IMR-90 (cell line): ENCODE results near the gene SPATA31C1. TPM values are rescaled to one million over a fixed set of nuclear protein-coding genes. Genes with fewer than 3 reads are reported as not detected.

ENCODE experiments used
- ATAC-seq: fragments of 200-7000 bp; cut with Tn5 transposase; 2 replicates; pipeline ENCODE4 v1.9.1; 2020; ENCODE audit warnings: low read depth, mild to moderate bottlenecking, moderate library complexity
- BruUV-seq: library from RNA; stranded (reverse); fragments of 400-500 nt; replicated peaks from 2 replicates; lab custom pipeline; 2021; lab: Mats Ljungman, UMichigan
- CTCF ChIA-PET: fragments of 300-600 bp; formaldehyde crosslinking; extraction: SDS; loops from one replicate; lab custom pipeline; 2021; ENCODE audit warnings: antibody characterized with exemption; lab: Yijun Ruan, JAX
- POLR2A ChIA-PET: fragments of 300-600 bp; sonication (Branson Sonifier 250); formaldehyde crosslinking; loops from one replicate; lab custom pipeline; 2022; ENCODE audit warnings: antibody characterized with exemption; ENCODE audit not compliant: unreplicated experiment; lab: Charles Lee
- DNase-seq: peaks from one replicate; pipeline ENCODE4 v3.0.0; 2013
- H2AFZ ChIP-seq: replicated peaks from 2 replicates; pipeline ENCODE3; 2013; ENCODE audit warnings: low read length, mild to moderate bottlenecking; ENCODE audit not compliant: poor library complexity
- H2AK5ac ChIP-seq: 2 replicates; pipeline ENCODE4 v1.6.1; 2013; ENCODE audit warnings: low read depth, low read length, inconsistent platforms
- H2AK9ac ChIP-seq: replicated peaks from 2 replicates; pipeline ENCODE3; 2013; ENCODE audit warnings: mild to moderate bottlenecking, low read depth, low read length, moderate library complexity; ENCODE audit not compliant: poor library complexity
- H2BK120ac ChIP-seq: 2 replicates; pipeline ENCODE4 v1.6.1; 2013; ENCODE audit warnings: low read depth, low read length, inconsistent platforms
- H2BK15ac ChIP-seq: 3 replicates; pipeline ENCODE4 v1.6.1; 2013; ENCODE audit warnings: low read depth, low read length, inconsistent platforms
- H2BK20ac ChIP-seq: 2 replicates; pipeline ENCODE4 v1.6.1; 2013; ENCODE audit warnings: low read depth, mild to moderate bottlenecking, inconsistent platforms, low read length, moderate library complexity
- H2BK5ac ChIP-seq: 2 replicates; pipeline ENCODE4 v1.6.1; 2013; ENCODE audit warnings: mild to moderate bottlenecking, low read depth, low read length, inconsistent platforms; ENCODE audit not compliant: poor library complexity, severe bottlenecking
- H3K14ac ChIP-seq: replicated peaks from 2 replicates; pipeline ENCODE4 v1.6.1; 2013; ENCODE audit warnings: low read depth, low read length, inconsistent platforms
- H3K18ac ChIP-seq: 2 replicates; pipeline ENCODE4 v1.6.1; 2013; ENCODE audit warnings: low read depth, low read length, control low read depth
- H3K23ac ChIP-seq: 2 replicates; pipeline ENCODE4 v1.6.1; 2013; ENCODE audit warnings: low read depth, low read length, inconsistent platforms
- H3K27ac ChIP-seq: 2 replicates; pipeline ENCODE4 v1.5.1; 2013; ENCODE audit warnings: mild to moderate bottlenecking, control low read depth, low read length; ENCODE audit not compliant: insufficient read depth
- H3K27me3 ChIP-seq: 2 replicates; pipeline ENCODE4 v1.6.1; 2013; ENCODE audit warnings: low read length; ENCODE audit not compliant: control insufficient read depth, insufficient read depth
- H3K36me3 ChIP-seq: 2 replicates; pipeline ENCODE4 v1.6.1; 2013; ENCODE audit warnings: low read length, mixed read lengths; ENCODE audit not compliant: control insufficient read depth, insufficient read depth
- H3K4ac ChIP-seq: 2 replicates; pipeline ENCODE4 v1.6.1; 2013; ENCODE audit warnings: low read depth, low read length, inconsistent platforms
- H3K4me1 ChIP-seq: 2 replicates; pipeline ENCODE4 v1.6.1; 2013; ENCODE audit warnings: low read length, mixed read lengths; ENCODE audit not compliant: control insufficient read depth, insufficient read depth
- H3K4me2 ChIP-seq: 2 replicates; pipeline ENCODE4 v1.6.1; 2013; ENCODE audit warnings: low read depth, mild to moderate bottlenecking, control low read depth, low read length, moderate library complexity
- H3K4me3 ChIP-seq: 2 replicates; pipeline ENCODE4 v1.5.1; 2013; ENCODE audit warnings: low read depth, mild to moderate bottlenecking, control low read depth, low read length, moderate library complexity; ENCODE audit not compliant: insufficient read depth
- H3K56ac ChIP-seq: 2 replicates; pipeline ENCODE4 v1.6.1; 2013; ENCODE audit warnings: low read length, inconsistent platforms; ENCODE audit not compliant: insufficient read depth; ENCODE audit errors: extremely low read depth
- H3K79me1 ChIP-seq, 2 experiments: 2 replicates each; pipeline ENCODE4 v1.6.1; 2013; ENCODE audit warnings: low read length in 2 of 2, inconsistent platforms in 1 of 2, low read depth in 1 of 2
- H3K9ac ChIP-seq: 2 replicates; pipeline ENCODE4 v1.6.1; 2013; ENCODE audit warnings: low read depth, low read length, control low read depth
- H3K9me1 ChIP-seq: 2 replicates; pipeline ENCODE4 v1.6.1; 2013; ENCODE audit warnings: low read length, inconsistent platforms; ENCODE audit not compliant: insufficient read depth
- H3K9me3 ChIP-seq: 2 replicates; pipeline ENCODE4 v1.6.1; 2013; ENCODE audit warnings: low read length; ENCODE audit not compliant: control insufficient read depth, insufficient read depth
- H4K20me1 ChIP-seq: 2 replicates; pipeline ENCODE4 v1.6.1; 2013; ENCODE audit warnings: low read length, inconsistent platforms; ENCODE audit not compliant: insufficient read depth
- H4K5ac ChIP-seq: 2 replicates; pipeline ENCODE4 v1.6.1; 2013; ENCODE audit warnings: mild to moderate bottlenecking, low read depth, low read length, control low read depth
- H4K8ac ChIP-seq, 2 experiments: 2 replicates each; pipeline ENCODE4 v1.6.1; 2013; ENCODE audit warnings: low read depth in 2 of 2, low read length in 2 of 2, control low read depth in 1 of 2, inconsistent platforms in 1 of 2
- H4K91ac ChIP-seq: 2 replicates; pipeline ENCODE4 v1.6.1; 2013; ENCODE audit warnings: low read depth, low read length, inconsistent platforms; ENCODE audit not compliant: insufficient read depth
- BHLHE40 ChIP-seq: fragments of 150-350 bp; IDR thresholded peaks from 2 replicates; pipeline ENCODE4 v1.6.1; 2016; ENCODE audit warnings: mild to moderate bottlenecking, low read depth, low read length
- CEBPB ChIP-seq: IDR thresholded peaks from 2 replicates; pipeline ENCODE4 v1.6.1; 2012; ENCODE audit warnings: low read depth, low read length, improper control_type of control experiment
- CHD1 ChIP-seq: IDR thresholded peaks from 2 replicates; pipeline ENCODE4 v1.6.1; 2012; ENCODE audit warnings: low read depth, low read length, improper control_type of control experiment
- CTCF ChIP-seq: conservative IDR thresholded peaks from 2 replicates; pipeline ENCODE4 v1.5.1; 2012; ENCODE audit warnings: mild to moderate bottlenecking, low read depth, low read length, improper control_type of control experiment
- FOS ChIP-seq: fragments of 150-350 bp; IDR thresholded peaks from 2 replicates; pipeline ENCODE4 v1.6.1; 2016; ENCODE audit warnings: low read depth, low read length
- MAFK ChIP-seq: IDR thresholded peaks from 2 replicates; pipeline ENCODE4 v1.6.1; 2012; ENCODE audit warnings: low read depth, low read length, improper control_type of control experiment
- MAZ ChIP-seq: IDR thresholded peaks from 2 replicates; pipeline ENCODE4 v1.6.1; 2012; ENCODE audit warnings: low read depth, mild to moderate bottlenecking, low read length, improper control_type of control experiment, moderate library complexity, borderline replicate concordance
- MXI1 ChIP-seq: IDR thresholded peaks from 2 replicates; pipeline ENCODE4 v1.6.1; 2012; ENCODE audit warnings: low read depth, mild to moderate bottlenecking, low read length, moderate library complexity, borderline replicate concordance
- NFE2L2 ChIP-seq: fragments of 150-350 bp; IDR thresholded peaks from 2 replicates; pipeline ENCODE4 v1.6.1; 2016; ENCODE audit warnings: low read depth, mild to moderate bottlenecking, low read length
- RAD21 ChIP-seq: IDR thresholded peaks from 2 replicates; pipeline ENCODE4 v1.6.1; 2012; ENCODE audit warnings: low read length, improper control_type of control experiment
- RCOR1 ChIP-seq: IDR thresholded peaks from 2 replicates; pipeline ENCODE4 v1.6.1; 2012; ENCODE audit warnings: mild to moderate bottlenecking, low read length, improper control_type of control experiment; ENCODE audit not compliant: insufficient replicate concordance
- RFX5 ChIP-seq: IDR thresholded peaks from 2 replicates; pipeline ENCODE4 v1.8.0; 2012; ENCODE audit warnings: low read depth, mild to moderate bottlenecking, low read length, moderate library complexity
- SMC3 ChIP-seq: fragments of 150-350 bp; IDR thresholded peaks from 2 replicates; pipeline ENCODE4 v1.6.1; 2016; ENCODE audit warnings: low read depth, mild to moderate bottlenecking, antibody characterized with exemption, low read length, moderate library complexity
- WGBS, 2 experiments: methylation state at CpG; one replicate each; pipeline versions ENCODE4 v1.1.5 to v1.1.7; 2013; ENCODE audit warnings: missing lambda C conversion rate in 2 of 2; ENCODE audit not compliant: insufficient read length in 1 of 2; ENCODE audit errors: extremely low coverage in 2 of 2; 5-methylcytosine and 5-hydroxymethylcytosine counted together
- dilution Hi-C: fragments of 300-500 bp; cut with HindIII; formaldehyde crosslinking; loops from one replicate; pipeline ENCODE4 v1.14.3; 2018; ENCODE audit warnings: low sequenced_read_pairs; ENCODE audit not compliant: unreplicated experiment
- in situ Hi-C: fragments of 300-500 bp; cut with MboI; formaldehyde crosslinking; loops from 3 replicates; pipeline ENCODE4 v1.14.3; 2019; ENCODE audit warnings: low sequenced_read_pairs, inconsistent platforms, mixed read lengths
- intact Hi-C: fragments of 100-400 bp; cut with micrococcal nuclease; formaldehyde crosslinking; loops from 2 replicates; pipeline ENCODE4 v1.10.0; 2022
- polyA plus RNA-seq, 3 experiments: library from polyadenylated mRNA; depleted of rRNA; stranded (reverse); fragments of >200 nt; gene quantifications; 2 replicates each; pipeline ENCODE4 v1.2.3, GENCODE V29; 2012; ENCODE audit warnings: low replicate concordance in 1 of 3
- total RNA-seq: library from RNA; depleted of rRNA; stranded (reverse); fragments of >200 nt; gene quantifications from 2 replicates; pipeline ENCODE4 v1.2.3, GENCODE V29; 2012

The SPATA31C1 gene
- total and polyA plus RNA-seq, 2 of the 4 experiments (the other 2 are of a cell fraction) = not detected

- CTCF ChIA-PET = interaction anchor here (0.9 kb wide), 1 partner anchor 66 kb away, joined by 4 read pairs; no protein-coding TSS in a partner anchor
Measured at GRCh38 chr9:87878989-87879511, 38.7 kb upstream of the SPATA31C1 start.

More at GRCh38 chr9:87878989-87879511, 38.7 kb upstream of the SPATA31C1 start:
- WGBS, 2 experiments = no CpG with 5 or more reads among the region's 1 CpG
- H3K36me3 ChIP-seq = no peaks in the 10 kb centered on the region
- H2AK9ac ChIP-seq = no peak overlapping the region
- H2BK15ac ChIP-seq = peak overlapping the region; percentile 91; the same call in 2 of the 3 replicates
- intact Hi-C loops = no loop called here
- H3K4me1 ChIP-seq = peaks cover 14% of the 10 kb centered on the region
- TF ChIP-seq RCOR1 (no peak), CEBPB (0 out of 2 replicates have a peak, but pooled peaks have one; percentile 29), BHLHE40 (no peak), CHD1 (no peak), CTCF (no peak), NFE2L2 (peak; percentile 94), MXI1 (no peak), MAZ (no peak), SMC3 (no peak), MAFK (peak; percentile 38; the same call in 1 of the 2 replicates), RAD21 (no peak), FOS (peak; percentile 60; the same call in 1 of the 2 replicates), RFX5 (no peak)
- no peak overlapping the region for H2AFZ ChIP-seq
- in situ Hi-C loops = no loop called here
- dilution Hi-C loops = no loop called here
- no peaks in the 10 kb centered on the region for H3K27me3 ChIP-seq
- peak overlapping the region; percentile 21; the same call in 1 of the 2 replicates for H3K4me2 ChIP-seq
- peak overlapping the region; percentile 92 for H2BK120ac ChIP-seq
- peak overlapping the region; percentile 41; the same call in 1 of the 2 replicates for H3K27ac ChIP-seq
- peak overlapping the region; percentile 88; the same call in 1 of the 2 replicates for H4K5ac ChIP-seq
- no peak overlapping the region for H3K4me3 ChIP-seq
- ATAC-seq (peak; percentile 72), DNase-seq (peak; percentile 87)
- peak overlapping the region; percentile 43; the same call in 1 of the 2 replicates for H3K56ac ChIP-seq
- BruUV-seq = no TSS peak
- no peak overlapping the region for H3K9ac ChIP-seq
- no peak overlapping the region for H3K23ac ChIP-seq
- peak overlapping the region; percentile 51; the same call in 1 of the 2 replicates for H3K14ac ChIP-seq
- POLR2A ChIA-PET = no interaction called here
- peak overlapping the region; percentile 99; the same call in 1 of the 2 replicates for H3K18ac ChIP-seq
- H4K20me1 ChIP-seq = no peaks in the 10 kb centered on the region
- H3K9me3 ChIP-seq = peaks cover 10% of the 10 kb centered on the region
- peak overlapping the region in 1 of 2 experiments; percentile 61; a peak in 1 of 4 replicates for H4K8ac ChIP-seq
- H4K91ac ChIP-seq = peak overlapping the region; percentile 68; the same call in 1 of the 2 replicates
- H3K4ac ChIP-seq = no peak overlapping the region; the same call in 1 of the 2 replicates
- H3K9me1 ChIP-seq = peaks cover 3% of the 10 kb centered on the region; the same call in 1 of the 2 replicates
- H2BK20ac ChIP-seq = peak overlapping the region; percentile 88
- H3K79me1 ChIP-seq = no peaks in the 10 kb centered on the region
- no peak overlapping the region for H2AK5ac ChIP-seq
- peak overlapping the region; percentile 96 for H2BK5ac ChIP-seq
